H1 (cell line): ENCODE data around the gene RSRC2. TPM values are rescaled to one million over a fixed set of nuclear protein-coding genes. Genes with fewer than 3 reads are reported as not detected.
A peak's percentile ranks its signal among the peaks of the same experiment; 100 is the strongest.

Experiments used
- CTCF ChIA-PET: fragments of 300-600 bp; sonication (Branson Sonifier 250); formaldehyde crosslinking; loops from one replicate; lab custom pipeline; 2021; ENCODE audit not compliant: partially characterized antibody; lab: Charles Lee
- POLR2A ChIA-PET: fragments of 300-600 bp; sonication (Branson Sonifier 250); formaldehyde crosslinking; loops from one replicate; lab custom pipeline; 2021; ENCODE audit warnings: inconsistent platforms; ENCODE audit not compliant: partially characterized antibody; lab: Charles Lee
- DNase-seq, 2 experiments: peaks; one replicate each; pipeline versions ENCODE4 v3.0.0 to v3.0.0-alpha.2; 2010 to 2022; ENCODE audit warnings: low spot score in 2 of 2, low read depth in 1 of 2, mixed read lengths in 1 of 2
- FAIRE-seq: peaks from 2 replicates; lab custom pipeline; 2011; peaks lifted over from hg19 to GRCh38; lab: Jason Lieb, UNC
- H2AFZ ChIP-seq: 2 replicates; pipeline ENCODE4 v1.8.1; 2012; ENCODE audit warnings: low read length, inconsistent platforms
- H2AK5ac ChIP-seq: 2 replicates; pipeline ENCODE4 v1.6.1; 2013; ENCODE audit warnings: low read depth, low read length
- H2BK120ac ChIP-seq: replicated peaks from 2 replicates; pipeline ENCODE3; 2013; ENCODE audit warnings: low read depth, low read length, inconsistent platforms
- H2BK12ac ChIP-seq: 2 replicates; pipeline ENCODE4 v1.6.1; 2013; ENCODE audit warnings: low read depth, low read length
- H2BK15ac ChIP-seq: 2 replicates; pipeline ENCODE4 v1.6.1; 2013; ENCODE audit warnings: low read length
- H2BK20ac ChIP-seq: 2 replicates; pipeline ENCODE4 v1.6.1; 2013; ENCODE audit warnings: low read length
- H2BK5ac ChIP-seq: 2 replicates; pipeline ENCODE4 v1.6.1; 2013; ENCODE audit warnings: low read depth, low read length
- H3K14ac ChIP-seq: 2 replicates; pipeline ENCODE4 v1.6.1; 2013; ENCODE audit warnings: inconsistent platforms; ENCODE audit not compliant: insufficient read length
- H3K18ac ChIP-seq: 2 replicates; pipeline ENCODE4 v1.6.1; 2013; ENCODE audit warnings: low read length; ENCODE audit errors: extremely low read depth
- H3K23ac ChIP-seq: 2 replicates; pipeline ENCODE4 v1.6.1; 2013; ENCODE audit warnings: inconsistent platforms; ENCODE audit not compliant: insufficient read length
- H3K23me2 ChIP-seq: 2 replicates; pipeline ENCODE4 v1.6.1; 2013; ENCODE audit warnings: low read depth, low read length
- H3K27ac ChIP-seq: 2 replicates; pipeline ENCODE4 v1.6.1; 2011; ENCODE audit warnings: low read depth, low read length, inconsistent platforms
- H3K27me3 ChIP-seq, 4 experiments: replicated peaks in 1 of 4; 1 replicate in 1 of 4; 2 replicates in 3 of 4; pipeline versions ENCODE4 v1.6.1 to v1.8.1; 2011 to 2013; ENCODE audit warnings: low read length in 3 of 4, mild to moderate bottlenecking in 3 of 4, inconsistent platforms in 2 of 4, mixed read lengths in 2 of 4, moderate library complexity in 1 of 4; ENCODE audit not compliant: control insufficient read depth in 3 of 4, insufficient read depth in 3 of 4; ENCODE audit errors: extremely low read depth in 1 of 4
- H3K36me3 ChIP-seq, 4 experiments: 2 replicates each; pipeline versions ENCODE4 v1.6.1 to v1.8.1; 2011 to 2013; ENCODE audit warnings: mild to moderate bottlenecking in 4 of 4, low read length in 3 of 4, moderate library complexity in 2 of 4, control low read depth in 1 of 4, inconsistent platforms in 1 of 4; ENCODE audit not compliant: insufficient read depth in 4 of 4, control insufficient read depth in 2 of 4
- H3K4ac ChIP-seq: replicated peaks from 2 replicates; pipeline ENCODE3; 2013; ENCODE audit warnings: low read length, low read depth, mixed read lengths, inconsistent platforms; ENCODE audit not compliant: insufficient read length
- H3K4me1 ChIP-seq, 4 experiments: replicated peaks in 1 of 4; 1 replicate in 1 of 4; 2 replicates in 3 of 4; pipeline versions ENCODE4 v1.6.1 to v1.8.1; 2011 to 2013; ENCODE audit warnings: low read length in 3 of 4, inconsistent platforms in 2 of 4, mixed read lengths in 1 of 4; ENCODE audit not compliant: insufficient read depth in 4 of 4, control insufficient read depth in 3 of 4
- H3K4me2 ChIP-seq, 2 experiments: 2 replicates each; pipeline versions ENCODE4 v1.6.1 to v1.8.1; 2011 to 2013; ENCODE audit warnings: low read depth in 2 of 2, low read length in 2 of 2, control low read depth in 1 of 2, inconsistent platforms in 1 of 2, mild to moderate bottlenecking in 1 of 2; ENCODE audit not compliant: insufficient read depth in 1 of 2
- H3K4me3 ChIP-seq, 4 experiments: fragments of 200-600, 300-600 bp in 1 of 4; sonication (generic), shearing (Covaris generic), sonication (Bioruptor Twin) in 1 of 4; 2 replicates each; pipeline versions ENCODE4 v1.5.1 to v1.8.1; 2011 to 2016; ENCODE audit warnings: low read length in 4 of 4, low read depth in 3 of 4, control low read depth in 2 of 4, inconsistent platforms in 2 of 4, mild to moderate bottlenecking in 2 of 4, mixed read lengths in 1 of 4, moderate library complexity in 1 of 4; ENCODE audit not compliant: insufficient read depth in 2 of 4; ENCODE audit errors: extremely low read depth in 1 of 4
- H3K56ac ChIP-seq: replicated peaks from 2 replicates; pipeline ENCODE3; 2013; ENCODE audit warnings: low read depth, mild to moderate bottlenecking, mixed read lengths, low read length, inconsistent platforms; ENCODE audit not compliant: insufficient read length
- H3K79me1 ChIP-seq: 2 replicates; pipeline ENCODE4 v1.6.1; 2013; ENCODE audit warnings: low read depth, low read length, control low read depth
- H3K79me2 ChIP-seq, 2 experiments: 2 replicates each; pipeline versions ENCODE4 v1.6.1 to v1.8.1; 2012 to 2013; ENCODE audit warnings: low read length in 2 of 2, mild to moderate bottlenecking in 2 of 2, inconsistent platforms in 1 of 2; ENCODE audit not compliant: insufficient read depth in 2 of 2, control insufficient read depth in 1 of 2
- H3K9ac ChIP-seq, 4 experiments: replicated peaks in 1 of 4; 1 replicate in 1 of 4; 2 replicates in 3 of 4; pipeline versions ENCODE4 v1.6.1 to v1.8.1; 2011 to 2013; ENCODE audit warnings: low read depth in 3 of 4, low read length in 3 of 4, control low read depth in 2 of 4, mild to moderate bottlenecking in 2 of 4, moderate library complexity in 2 of 4, inconsistent platforms in 1 of 4; ENCODE audit errors: extremely low read depth in 1 of 4
- H3K9me3 ChIP-seq, 2 experiments: 2 replicates each; pipeline versions ENCODE4 v1.6.1 to v1.8.1; 2012 to 2013; ENCODE audit warnings: mild to moderate bottlenecking in 2 of 2, moderate library complexity in 2 of 2, control low read depth in 1 of 2, inconsistent platforms in 1 of 2, low read depth in 1 of 2, low read length in 1 of 2, mixed read lengths in 1 of 2; ENCODE audit not compliant: insufficient read depth in 2 of 2
- H4K20me1 ChIP-seq, 2 experiments: replicated peaks in 1 of 2; 2 replicates each; pipeline versions ENCODE3 to v1.8.1; 2011 to 2013; ENCODE audit warnings: inconsistent platforms in 2 of 2, low read length in 2 of 2, mild to moderate bottlenecking in 1 of 2; ENCODE audit not compliant: insufficient read depth in 2 of 2, control insufficient read depth in 1 of 2
- H4K5ac ChIP-seq: 2 replicates; pipeline ENCODE4 v1.6.1; 2013; ENCODE audit warnings: low read length, low read depth, mixed read lengths, inconsistent platforms; ENCODE audit not compliant: insufficient read length
- H4K8ac ChIP-seq: 2 replicates; pipeline ENCODE4 v1.8.0; 2013; ENCODE audit warnings: mild to moderate bottlenecking, moderate library complexity, low read length, inconsistent platforms; ENCODE audit not compliant: insufficient read depth; ENCODE audit errors: extremely low read depth
- H4K91ac ChIP-seq: replicated peaks from 2 replicates; pipeline ENCODE3; 2013; ENCODE audit warnings: low read length, mixed read lengths, inconsistent platforms; ENCODE audit not compliant: insufficient read length
- PHF8 ChIP-seq: fragments of 200-600 bp; sonication (generic); conservative IDR thresholded peaks from 2 replicates; pipeline ENCODE4 v1.7.1; 2012; ENCODE audit warnings: low read depth, mild to moderate bottlenecking, inconsistent platforms, low read length, moderate library complexity
- SIRT6 ChIP-seq: IDR thresholded peaks from one replicate; pipeline ENCODE4 v1.7.1; 2012; ENCODE audit warnings: low read length, inconsistent platforms
- SRF ChIP-seq: IDR thresholded peaks from 2 replicates; pipeline ENCODE4 v1.6.1; 2011; ENCODE audit warnings: mild to moderate bottlenecking, low read depth, low read length, moderate library complexity
- WGBS, 2 experiments: shearing (Covaris generic) in 1 of 2; methylation state at CpG; one replicate each; pipeline versions ENCODE4 v1.1.6 to v1.1.7; 2013 to 2015; ENCODE audit warnings: low lambda C conversion rate in 2 of 2, mixed read lengths in 2 of 2, inconsistent platforms in 1 of 2, low coverage in 1 of 2, missing lambda C conversion rate in 1 of 2; ENCODE audit not compliant: insufficient replicate concordance in 2 of 2, insufficient coverage in 1 of 2, insufficient read length in 1 of 2; ENCODE audit errors: extremely low coverage in 1 of 2, missing lambda C conversion rate in 1 of 2; 5-methylcytosine and 5-hydroxymethylcytosine counted together
- polyA plus RNA-seq, 7 experiments: library from polyadenylated mRNA; depleted of rRNA in 3 of 7; stranded (reverse) in 5 of 7; unstranded in 2 of 7; fragments of >200 nt in 5 of 7; fragments of 200-250 nt in 2 of 7; gene quantifications; 1 replicate in 5 of 7; 2 replicates in 1 of 7; 4 replicates in 1 of 7; pipeline versions ENCODE4 v1.2.1 to v1.2.3, GENCODE V29; 2011 to 2013; ENCODE audit warnings: missing spikeins in 2 of 7, mixed read lengths in 2 of 7
- total RNA-seq: library from RNA; stranded (reverse); fragmentation: NEBNext Ultra II Directional; extraction: Animal tissue kit (Norgen Biotek cat#: 25700); gene quantifications from 2 replicates; pipeline ENCODE4 v1.2.1, GENCODE V29; 2021
- TF ChIP-seq, protein P1 (sequence below): IDR thresholded peaks from 2 replicates; pipeline ENCODE4 v1.6.1; 2012; ENCODE audit warnings: inconsistent platforms

The RSRC2 gene
- total and polyA plus RNA-seq, 2 of the 8 experiments (the other 6 are each of a cell fraction or from before 2014, with no cell fraction given), result 15.9 to 71.4 TPM

DNA sequence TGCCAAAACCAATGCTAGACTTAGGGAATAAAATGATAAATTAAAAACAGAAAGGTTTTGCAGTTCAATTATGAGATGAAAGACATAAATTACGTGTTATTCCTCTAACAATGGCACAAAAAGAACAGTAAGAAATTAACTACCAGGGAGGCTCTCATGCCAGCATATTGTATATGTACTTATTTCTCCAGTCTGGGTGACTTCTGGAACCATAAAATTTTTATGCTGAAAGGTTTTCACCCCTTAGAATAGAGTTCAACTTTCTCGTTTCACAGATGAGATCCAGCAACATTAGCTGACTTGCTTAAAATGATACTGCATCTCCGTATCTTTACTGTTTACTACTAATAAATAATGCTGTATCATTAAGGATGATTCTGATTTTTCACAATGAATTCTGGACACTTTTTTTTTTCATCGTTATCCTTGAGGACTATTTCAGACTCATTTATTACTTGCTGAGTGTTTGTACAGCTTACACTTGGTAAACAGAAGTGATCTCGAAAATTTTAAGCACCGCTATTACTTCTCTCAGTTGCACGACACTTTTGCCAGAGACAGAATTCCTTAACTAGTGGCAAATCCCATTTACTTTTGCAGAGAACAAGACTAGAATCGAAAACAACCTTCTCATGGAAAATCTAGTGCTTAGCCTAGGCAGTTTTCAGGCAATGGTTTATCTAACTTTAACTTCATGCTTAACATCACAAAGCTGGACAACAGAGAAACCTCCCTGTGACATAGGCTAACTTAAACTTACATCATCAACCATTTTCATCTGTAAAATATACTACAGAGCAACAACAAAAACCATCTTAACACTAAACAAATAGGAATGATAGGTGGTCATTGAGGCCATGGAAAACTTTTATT, 2.7 kb downstream of the RSRC2 start:
- H2BK5ac ChIP-seq, result no peak overlapping the region
- peaks cover 54 to 93% of the 10 kb centered on the region in 2 experiments for H3K79me2 ChIP-seq
- H3K14ac ChIP-seq, result peak overlapping the region; percentile 45
- H3K23me2 ChIP-seq, result peaks cover 10% of the 10 kb centered on the region
- H2AFZ ChIP-seq, result no peak overlapping the region
- ChIA-PET CTCF (interaction anchor here (0.6 kb wide), 1 partner anchor 677 kb away, joined by 3 read pairs; no protein-coding TSS in a partner anchor), POLR2A (interaction anchor here (0.8 to 49.0 kb wide), 7 partner anchors 2 to 235 kb away, joined by 3 to 1221 read pairs (median 4); partner anchors contain the start of genes KNTC1, RSRC2 and ZCCHC8)
- no peak overlapping the region for H2BK15ac ChIP-seq
- H2AK5ac ChIP-seq, result no peak overlapping the region
- no peak overlapping the region for H3K23ac ChIP-seq
- H2BK20ac ChIP-seq, result no peak overlapping the region
- peak overlapping the region; percentile 40 to 98 (median 76); a peak in 6 of 8 replicates for H3K4me3 ChIP-seq
- FAIRE-seq (no peak), DNase-seq (no peak)
- no peaks in the 10 kb centered on the region for H3K9me3 ChIP-seq
- H3K27me3 ChIP-seq, result no peaks in the 10 kb centered on the region
- H4K5ac ChIP-seq, result no peak overlapping the region
- H3K9ac ChIP-seq, result peak overlapping the region in 3 of 4 experiments; percentile 10 to 65 (median 31); a peak in 4 of 7 replicates
- peaks cover 14 to 57% (median 30%) of the 10 kb centered on the region in 4 experiments for H3K36me3 ChIP-seq
- TF ChIP-seq SRF (no peak), SIRT6 (no peak), PHF8 (no peak)
- TF ChIP-seq, protein P1, sequence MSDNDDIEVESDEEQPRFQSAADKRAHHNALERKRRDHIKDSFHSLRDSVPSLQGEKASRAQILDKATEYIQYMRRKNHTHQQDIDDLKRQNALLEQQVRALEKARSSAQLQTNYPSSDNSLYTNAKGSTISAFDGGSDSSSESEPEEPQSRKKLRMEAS, result no peak
- 82% methylated on average over 8 of the region's 8 CpGs; no CpG with 5 or more reads in 1 of the 2 experiments for WGBS, 2 experiments
- no peak overlapping the region for H3K56ac ChIP-seq
- no peak overlapping the region for H2BK120ac ChIP-seq
- H4K91ac ChIP-seq, result no peak overlapping the region
- peak overlapping the region; percentile 64 to 68 for H3K4me2 ChIP-seq
- no peak overlapping the region for H3K27ac ChIP-seq
- H3K18ac ChIP-seq, result no peak overlapping the region
- H3K4ac ChIP-seq, result no peak overlapping the region
- H4K20me1 ChIP-seq, result peaks cover 4 to 14% of the 10 kb centered on the region in 2 experiments
- H4K8ac ChIP-seq, result no peak overlapping the region
- peaks cover 3% of the 10 kb centered on the region; the same call in 1 of the 2 replicates for H3K79me1 ChIP-seq
- no peak overlapping the region for H2BK12ac ChIP-seq
- H3K4me1 ChIP-seq, result no peaks in the 10 kb centered on the region; a peak in 4 of 7 replicates
